HCT116 (cell line): Measurements from ENCODE around the gene SPATC1L. TPM values are rescaled to one million over a fixed set of nuclear protein-coding genes. Genes with fewer than 3 reads are reported as not detected.

Experiments
- ATAC-seq: fragments of 200-7000 bp; cut with Tn5 transposase; 2 replicates; pipeline ENCODE4 v1.9.1; 2020; ENCODE audit warnings: mild to moderate bottlenecking, moderate library complexity
- BruUV-seq: library from RNA; stranded (reverse); fragments of 400-500 nt; replicated peaks from 2 replicates; lab custom pipeline; 2021; lab: Mats Ljungman, UMichigan
- CTCF ChIA-PET: fragments of 300-600 bp; sonication (Branson Sonifier 250); formaldehyde crosslinking; loops from one replicate; lab custom pipeline; 2021; ENCODE audit warnings: antibody characterized with exemption; lab: Charles Lee
- POLR2A ChIA-PET: fragments of 300-600, 350-600 bp; sonication (Branson Sonifier 250); formaldehyde crosslinking; loops from one replicate; lab custom pipeline; 2021; ENCODE audit warnings: antibody characterized with exemption; lab: Charles Lee
- RAD21 ChIA-PET, 2 experiments: fragments of 300-600 bp; sonication (Branson Sonifier 250); formaldehyde crosslinking; loops; one replicate each; lab custom pipeline; 2023; ENCODE audit warnings: low total read pairs in 2 of 2; ENCODE audit not compliant: uncharacterized antibody in 2 of 2, unreplicated experiment in 2 of 2, low non-redundant PET in 1 of 2; lab: Charles Lee
- DNase-seq: peaks from one replicate; pipeline ENCODE4 v3.0.0-alpha.2; 2010; ENCODE audit warnings: low read depth, low spot score
- H2AFZ ChIP-seq: fragments of 200-600 bp; shearing (Covaris generic), sonication (generic); 2 replicates; pipeline ENCODE4 v1.6.1; 2017; ENCODE audit warnings: low read depth, mixed run types, mixed read lengths, antibody characterized with exemption, low read length; ENCODE audit not compliant: poor library complexity, severe bottlenecking
- H3K27ac ChIP-seq: 2 replicates; pipeline ENCODE4 v1.5.1; 2012; ENCODE audit warnings: low read depth, low read length
- H3K27me3 ChIP-seq: fragments of 200-600 bp; sonication (generic); 2 replicates; pipeline ENCODE4 v1.6.1; 2016; ENCODE audit warnings: mixed run types, low read length, mixed read lengths; ENCODE audit not compliant: insufficient read depth
- H3K36me3 ChIP-seq, 2 experiments: fragments of 200-500 bp in 1 of 2; fragments of 200-600 bp in 1 of 2; sonication (Bioruptor generic) in 1 of 2; sonication (generic) in 1 of 2; 2 replicates each; pipeline versions ENCODE4 v1.5.1 to v1.6.1; 2014 to 2016; ENCODE audit warnings: low read length in 2 of 2, inconsistent platforms in 1 of 2, mixed read lengths in 1 of 2, mixed run types in 1 of 2; ENCODE audit not compliant: insufficient read depth in 2 of 2, control insufficient read depth in 1 of 2
- H3K4me1 ChIP-seq, 2 experiments: fragments of 200-600 bp in 1 of 2; sonication (generic) in 1 of 2; 2 replicates each; pipeline versions ENCODE4 v1.5.1 to v1.6.1; 2012 to 2017; ENCODE audit warnings: low read length in 2 of 2, inconsistent platforms in 1 of 2, mild to moderate bottlenecking in 1 of 2, mixed read lengths in 1 of 2, mixed run types in 1 of 2, moderate library complexity in 1 of 2; ENCODE audit not compliant: insufficient read depth in 2 of 2, control insufficient read depth in 1 of 2
- H3K4me2 ChIP-seq: fragments of 200-600 bp; sonication (generic); 2 replicates; pipeline ENCODE4 v1.6.1; 2017; ENCODE audit warnings: mixed run types, low read length, mixed read lengths
- H3K4me3 ChIP-seq, 2 experiments: fragments of 200-600 bp in 1 of 2; sonication (generic) in 1 of 2; replicated peaks in 1 of 2; 2 replicates each; pipeline ENCODE4 v1.5.1; 2011 to 2016; ENCODE audit warnings: low read length in 2 of 2, control low read depth in 1 of 2, low read depth in 1 of 2, mild to moderate bottlenecking in 1 of 2, mixed read lengths in 1 of 2, mixed run types in 1 of 2
- H3K79me2 ChIP-seq: fragments of 200-600 bp; sonication (generic); 2 replicates; pipeline ENCODE4 v1.6.1; 2017; ENCODE audit warnings: mild to moderate bottlenecking, mixed run types, low read length, moderate library complexity, mixed read lengths; ENCODE audit not compliant: insufficient read depth
- H3K9ac ChIP-seq: fragments of 200-600 bp; sonication (generic); 2 replicates; pipeline ENCODE4 v1.6.1; 2016; ENCODE audit warnings: low read length, mixed read lengths
- H3K9me2 ChIP-seq: fragments of 200-600 bp; sonication (generic), shearing (Covaris generic); 2 replicates; pipeline ENCODE4 v1.6.1; 2017; ENCODE audit warnings: mixed run types, mild to moderate bottlenecking, moderate library complexity; ENCODE audit not compliant: insufficient read depth
- H3K9me3 ChIP-seq, 2 experiments: fragments of 200-500 bp in 1 of 2; fragments of 200-600 bp in 1 of 2; sonication (Bioruptor generic) in 1 of 2; sonication (generic) in 1 of 2; 2 replicates each; pipeline ENCODE4 v1.6.1; 2014 to 2017; ENCODE audit warnings: low read length in 2 of 2, mixed read lengths in 2 of 2, inconsistent platforms in 1 of 2, low read depth in 1 of 2, mild to moderate bottlenecking in 1 of 2, mixed run types in 1 of 2, moderate library complexity in 1 of 2; ENCODE audit not compliant: control insufficient read depth in 1 of 2, insufficient read depth in 1 of 2
- H4K20me1 ChIP-seq: fragments of 200-600 bp; sonication (generic), shearing (Covaris generic); 2 replicates; pipeline ENCODE4 v1.6.1; 2017; ENCODE audit warnings: mixed run types, mild to moderate bottlenecking, moderate library complexity; ENCODE audit not compliant: insufficient read depth
- CEBPB ChIP-seq: IDR thresholded peaks from 2 replicates; pipeline ENCODE4 v1.6.1; 2012; ENCODE audit warnings: low read depth
- ELF1 ChIP-seq: IDR thresholded peaks from 2 replicates; pipeline ENCODE4 v1.6.1; 2012; ENCODE audit warnings: low read depth, borderline replicate concordance
- POLR2A ChIP-seq: IDR thresholded peaks from 2 replicates; pipeline ENCODE4 v1.7.0; 2011; ENCODE audit warnings: borderline replicate concordance; ENCODE audit not compliant: insufficient read depth, insufficient read length; ENCODE audit errors: extremely low read depth
- SIN3A ChIP-seq: IDR thresholded peaks from 2 replicates; pipeline ENCODE4 v1.6.1; 2012; ENCODE audit warnings: low read depth
- SP1 ChIP-seq: IDR thresholded peaks from 2 replicates; pipeline ENCODE4 v1.6.1; 2012; ENCODE audit warnings: low read depth
- ZBTB33 ChIP-seq: IDR thresholded peaks from 2 replicates; pipeline ENCODE4 v1.6.1; 2011; ENCODE audit warnings: mild to moderate bottlenecking, low read length, moderate library complexity; ENCODE audit not compliant: insufficient replicate concordance; ENCODE audit errors: extremely low read depth
- ZFX ChIP-seq: fragments of 450-650 bp; IDR thresholded peaks from 2 replicates; pipeline ENCODE4 v1.6.1; 2017
- intact Hi-C: fragments of 100-400 bp; cut with micrococcal nuclease; formaldehyde crosslinking; loops from 2 replicates; pipeline ENCODE4 v1.10.0; 2022
- total RNA-seq: library from RNA; stranded (reverse); gene quantifications from one replicate; pipeline ENCODE4 v1.2.1, GENCODE V29; 2021; ENCODE audit not compliant: unreplicated experiment

The SPATC1L gene
- total RNA-seq, 1 experiment from 2014 or later, result 1.3 TPM

GRCh38 chr21:46112725-46113215, 71.5 kb downstream of the SPATC1L start:
- CTCF ChIA-PET, result no interaction called here
- no peak for ATAC-seq
- H3K79me2 ChIP-seq, result no peaks in the 10 kb centered on the region
- no peak overlapping the region for H3K9ac ChIP-seq
- DNase-seq, result no peak
- POLR2A ChIA-PET, result no interaction called here
- no peaks in the 10 kb centered on the region for H4K20me1 ChIP-seq
- H3K4me2 ChIP-seq, result no peak overlapping the region
- no peak overlapping the region for H3K27ac ChIP-seq
- RAD21 ChIA-PET, result no interaction called here
- H2AFZ ChIP-seq, result no peak overlapping the region
- intact Hi-C loops, result no loop called here
- no peak overlapping the region for H3K4me3 ChIP-seq
- TF ChIP-seq ZFX (no peak), SIN3A (no peak), SP1 (no peak), ZBTB33 (no peak), ELF1 (no peak), POLR2A (no peak), CEBPB (no peak)
- TF ChIP-seq, all 23 proteins: peak for 0
- BruUV-seq, result no TSS peak
- Histone ChIP-seq H3K9me3 (peaks cover 3 to 6% of the 10 kb centered on the region in 2 experiments; a peak in 2 of 4 replicates), H3K9me2 (no peaks in the 10 kb centered on the region), H3K36me3 (peaks cover 6 to 18% of the 10 kb centered on the region in 2 experiments; a peak in 3 of 4 replicates), H3K4me1 (no peaks in the 10 kb centered on the region), H3K27me3 (no peaks in the 10 kb centered on the region)
